ENCODE data around the gene PLP1.

- no peak for TF ChIP-seq POLR2A (IDR thresholded peaks at IDR 0.05)
- TF ChIP-seq, protein P1, sequence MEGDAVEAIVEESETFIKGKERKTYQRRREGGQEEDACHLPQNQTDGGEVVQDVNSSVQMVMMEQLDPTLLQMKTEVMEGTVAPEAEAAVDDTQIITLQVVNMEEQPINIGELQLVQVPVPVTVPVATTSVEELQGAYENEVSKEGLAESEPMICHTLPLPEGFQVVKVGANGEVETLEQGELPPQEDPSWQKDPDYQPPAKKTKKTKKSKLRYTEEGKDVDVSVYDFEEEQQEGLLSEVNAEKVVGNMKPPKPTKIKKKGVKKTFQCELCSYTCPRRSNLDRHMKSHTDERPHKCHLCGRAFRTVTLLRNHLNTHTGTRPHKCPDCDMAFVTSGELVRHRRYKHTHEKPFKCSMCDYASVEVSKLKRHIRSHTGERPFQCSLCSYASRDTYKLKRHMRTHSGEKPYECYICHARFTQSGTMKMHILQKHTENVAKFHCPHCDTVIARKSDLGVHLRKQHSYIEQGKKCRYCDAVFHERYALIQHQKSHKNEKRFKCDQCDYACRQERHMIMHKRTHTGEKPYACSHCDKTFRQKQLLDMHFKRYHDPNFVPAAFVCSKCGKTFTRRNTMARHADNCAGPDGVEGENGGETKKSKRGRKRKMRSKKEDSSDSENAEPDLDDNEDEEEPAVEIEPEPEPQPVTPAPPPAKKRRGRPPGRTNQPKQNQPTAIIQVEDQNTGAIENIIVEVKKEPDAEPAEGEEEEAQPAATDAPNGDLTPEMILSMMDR (IDR thresholded peaks at IDR 0.05) = no peak
Measured at GRCh38 chrX:103733017-103733416, 43.6 kb upstream of the PLP1 start.
